ENCODE data around the gene SCNN1G.

SCNN1G gene

DNA sequence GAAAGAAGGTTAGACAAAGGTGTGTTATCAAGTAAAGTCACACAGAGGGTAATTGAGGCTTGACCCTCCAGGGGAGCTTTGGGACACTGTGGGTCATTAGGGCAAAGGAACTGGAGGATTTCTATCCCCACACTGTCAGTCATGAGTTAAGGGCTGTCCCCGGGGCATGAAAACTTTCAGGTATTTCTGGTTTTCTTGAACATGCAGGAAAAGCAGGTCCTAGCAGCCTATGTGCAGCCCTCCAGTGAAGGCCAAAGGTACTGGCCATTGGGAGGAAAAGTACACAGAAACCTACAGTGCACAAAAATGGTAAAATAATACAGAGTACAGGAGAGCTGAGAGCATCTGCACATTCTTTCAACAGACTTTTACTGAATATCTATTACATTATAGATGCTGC is 75.1 kb downstream of the SCNN1G start:
- no peaks in the 10 kb centered on the region for H3K9me2 ChIP-seq (replicated peaks; ENCODE audit: low read depth, low read length)
- no peaks in the 10 kb centered on the region for H3K4me1 ChIP-seq (ENCODE audit: insufficient read depth, low read length, poor library complexity, severe bottlenecking)
- H3K36me3 ChIP-seq (ENCODE audit: insufficient read depth, low read length), result no peaks in the 10 kb centered on the region
- H3K9me3 ChIP-seq (ENCODE audit: insufficient read depth, low read depth, low read length), result no peaks in the 10 kb centered on the region
- no peaks in the 10 kb centered on the region for H3K79me2 ChIP-seq (ENCODE audit: insufficient read depth, low read length)
- no peaks in the 10 kb centered on the region for H3K27me3 ChIP-seq (ENCODE audit: insufficient read depth, low read length, poor library complexity, severe bottlenecking)
- H3K9ac ChIP-seq (ENCODE audit: low read depth, low read length, poor library complexity, severe bottlenecking), result no peak overlapping the region
- TF ChIP-seq, protein P1, sequence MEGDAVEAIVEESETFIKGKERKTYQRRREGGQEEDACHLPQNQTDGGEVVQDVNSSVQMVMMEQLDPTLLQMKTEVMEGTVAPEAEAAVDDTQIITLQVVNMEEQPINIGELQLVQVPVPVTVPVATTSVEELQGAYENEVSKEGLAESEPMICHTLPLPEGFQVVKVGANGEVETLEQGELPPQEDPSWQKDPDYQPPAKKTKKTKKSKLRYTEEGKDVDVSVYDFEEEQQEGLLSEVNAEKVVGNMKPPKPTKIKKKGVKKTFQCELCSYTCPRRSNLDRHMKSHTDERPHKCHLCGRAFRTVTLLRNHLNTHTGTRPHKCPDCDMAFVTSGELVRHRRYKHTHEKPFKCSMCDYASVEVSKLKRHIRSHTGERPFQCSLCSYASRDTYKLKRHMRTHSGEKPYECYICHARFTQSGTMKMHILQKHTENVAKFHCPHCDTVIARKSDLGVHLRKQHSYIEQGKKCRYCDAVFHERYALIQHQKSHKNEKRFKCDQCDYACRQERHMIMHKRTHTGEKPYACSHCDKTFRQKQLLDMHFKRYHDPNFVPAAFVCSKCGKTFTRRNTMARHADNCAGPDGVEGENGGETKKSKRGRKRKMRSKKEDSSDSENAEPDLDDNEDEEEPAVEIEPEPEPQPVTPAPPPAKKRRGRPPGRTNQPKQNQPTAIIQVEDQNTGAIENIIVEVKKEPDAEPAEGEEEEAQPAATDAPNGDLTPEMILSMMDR (conservative IDR thresholded peaks at IDR 0.05; ENCODE audit: low read length), result no peak
- TF ChIP-seq EZH2phosphoT487 (IDR thresholded peaks at IDR 0.05; ENCODE audit: borderline replicate concordance), result no peak
- no peak overlapping the region for H2AFZ ChIP-seq (ENCODE audit: low read length)
- H3K4me3 ChIP-seq (ENCODE audit: low read length, poor library complexity, severe bottlenecking), result no peak overlapping the region
- H4K20me1 ChIP-seq (ENCODE audit: insufficient read depth, low read length, poor library complexity, severe bottlenecking), result no peaks in the 10 kb centered on the region
- H3F3A ChIP-seq (ENCODE audit: low read depth), result no peaks in the 10 kb centered on the region
- H3K4me2 ChIP-seq (ENCODE audit: low read depth, low read length, poor library complexity, severe bottlenecking), result no peak overlapping the region

DNA sequence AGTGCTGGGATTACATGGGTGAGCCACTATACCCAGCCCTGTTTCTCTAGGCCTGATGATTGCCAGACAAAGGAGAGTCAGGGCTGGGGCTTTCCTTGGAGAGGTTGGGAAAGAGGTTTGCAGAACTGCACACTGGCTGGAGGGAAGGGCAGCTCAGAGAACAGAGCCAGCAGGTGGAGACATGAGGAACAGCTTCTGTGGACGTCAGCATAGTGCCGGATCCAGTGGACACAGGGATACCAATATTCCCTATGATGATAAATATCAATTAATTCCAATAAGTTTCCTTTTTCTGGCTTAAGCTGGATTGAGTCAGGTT is 76.3 kb downstream of the SCNN1G start:
- Histone ChIP-seq H3K9me2 (replicated peaks; ENCODE audit: low read depth, low read length) (no peaks in the 10 kb centered on the region), H3K4me2 (ENCODE audit: low read depth, low read length, poor library complexity, severe bottlenecking) (no peak overlapping the region), H3K36me3 (ENCODE audit: insufficient read depth, low read length) (no peaks in the 10 kb centered on the region), H3K79me2 (ENCODE audit: insufficient read depth, low read length) (no peaks in the 10 kb centered on the region), H2AFZ (ENCODE audit: low read length) (no peak overlapping the region), H3K9me3 (ENCODE audit: insufficient read depth, low read depth, low read length) (no peaks in the 10 kb centered on the region), H3F3A (ENCODE audit: low read depth) (no peaks in the 10 kb centered on the region), H3K9ac (ENCODE audit: low read depth, low read length, poor library complexity, severe bottlenecking) (no peak overlapping the region), H4K20me1 (ENCODE audit: insufficient read depth, low read length, poor library complexity, severe bottlenecking) (no peaks in the 10 kb centered on the region), H3K27me3 (ENCODE audit: insufficient read depth, low read length, poor library complexity, severe bottlenecking) (no peaks in the 10 kb centered on the region), H3K4me3 (ENCODE audit: low read length, poor library complexity, severe bottlenecking) (no peak overlapping the region), H3K4me1 (ENCODE audit: insufficient read depth, low read length, poor library complexity, severe bottlenecking) (no peaks in the 10 kb centered on the region)
- TF ChIP-seq, protein P1 (conservative IDR thresholded peaks at IDR 0.05; ENCODE audit: low read length), result no peak
- TF ChIP-seq EZH2phosphoT487 (IDR thresholded peaks at IDR 0.05; ENCODE audit: borderline replicate concordance), result no peak

Data from Loucy (cell line).